Fibroblast of upper back skin (primary cell): ENCODE measurements around the gene COL9A1.
"Not testable (repeated sequence)": the region's sequence is repeated elsewhere in the genome, so short reads cannot be mapped to it uniquely, and the experiment has no call there.

Source experiments
- DNase-seq: peaks from one replicate; pipeline ENCODE4 v3.0.0-alpha.2; 2013

The COL9A1 gene

GRCh38 chr6:70303034-70303525 is at the start of gene COL9A1:
TSS of gene COL9A1 (minus strand) at chr6:70303084. CDS start at chr6:70302924, 160 bp downstream.
- DNase-seq = no peak

- DNase-seq = no peak
Observed at GRCh38 chr6:70351461-70351860, 48.6 kb upstream of the COL9A1 start.

- no peak for DNase-seq
Observed at GRCh38 chr6:70345619-70346018, 42.7 kb upstream of the COL9A1 start.

- DNase-seq = no peak
Observed at GRCh38 chr6:70343313-70343712, 40.4 kb upstream of the COL9A1 start.

GRCh38 chr6:70339810-70340209 is 36.9 kb upstream of the COL9A1 start:
- DNase-seq = not testable (repeated sequence)

- DNase-seq = no peak
Observed at GRCh38 chr6:70338775-70339174, 35.9 kb upstream of the COL9A1 start.

GRCh38 chr6:70337743-70338105 is 34.8 kb upstream of the COL9A1 start:
- no peak for DNase-seq

- no peak for DNase-seq
Observed at GRCh38 chr6:70336996-70337742, 34.3 kb upstream of the COL9A1 start.

- no peak for DNase-seq
Observed at GRCh38 chr6:70327036-70327435, 24.2 kb upstream of the COL9A1 start.

GRCh38 chr6:70325009-70325408 is 22.1 kb upstream of the COL9A1 start:
- no peak for DNase-seq

- not testable (repeated sequence) for DNase-seq
Observed at GRCh38 chr6:70317799-70318198, 14.9 kb upstream of the COL9A1 start.

- DNase-seq = no peak
Observed at GRCh38 chr6:70315079-70315751, 12.3 kb upstream of the COL9A1 start.

- peak; percentile 1 for DNase-seq
Observed at GRCh38 chr6:70314296-70314695, 11.4 kb upstream of the COL9A1 start.

GRCh38 chr6:70312165-70312745 is 9.4 kb upstream of the COL9A1 start:
- peak; percentile 89 for DNase-seq

GRCh38 chr6:70310063-70310694 is 7.3 kb upstream of the COL9A1 start:
- DNase-seq = peak; percentile 32

GRCh38 chr6:70309243-70309642 is 6.4 kb upstream of the COL9A1 start:
- no peak for DNase-seq

GRCh38 chr6:70308142-70308541 is 5.3 kb upstream of the COL9A1 start:
- DNase-seq = not testable (repeated sequence)

GRCh38 chr6:70307008-70307407 is 4.1 kb upstream of the COL9A1 start:
- no peak for DNase-seq

GRCh38 chr6:70304616-70305015 is 1.7 kb upstream of the COL9A1 start:
- no peak for DNase-seq

GRCh38 chr6:70299456-70299855 is 3.4 kb downstream of the COL9A1 start:
- no peak for DNase-seq

- no peak for DNase-seq
Observed at GRCh38 chr6:70298068-70298467, 4.8 kb downstream of the COL9A1 start.

- no peak for DNase-seq
Observed at GRCh38 chr6:70292193-70292592, 10.7 kb downstream of the COL9A1 start.

- DNase-seq = no peak
Observed at GRCh38 chr6:70289299-70289698, 13.6 kb downstream of the COL9A1 start.

- DNase-seq = no peak
Observed at GRCh38 chr6:70286905-70287304, 16.0 kb downstream of the COL9A1 start.
